Loucy (cell line): ENCODE data around the gene WASF2.

Experiments
- H2AFZ ChIP-seq: fragments of 200-600 bp; sonication (generic); 2 replicates; pipeline ENCODE4 v1.6.0; 2016; ENCODE audit warnings: antibody characterized with exemption, mild to moderate bottlenecking, low read length, moderate library complexity
- H3F3A ChIP-seq: fragments of 200-600 bp; 2 replicates; pipeline ENCODE4 v1.6.0; 2016; ENCODE audit warnings: antibody characterized with exemption, low read depth, mild to moderate bottlenecking
- H3K27me3 ChIP-seq: fragments of 200-600 bp; sonication (generic); 2 replicates; pipeline ENCODE4 v1.6.1; 2014; ENCODE audit warnings: low read length, mild to moderate bottlenecking; ENCODE audit not compliant: insufficient read depth, poor library complexity, severe bottlenecking
- H3K36me3 ChIP-seq: fragments of 200-600 bp; sonication (generic); 2 replicates; pipeline ENCODE4 v1.6.1; 2016; ENCODE audit warnings: low read length; ENCODE audit not compliant: insufficient read depth
- H3K4me1 ChIP-seq: fragments of 200-600 bp; sonication (generic); 2 replicates; pipeline ENCODE4 v1.5.1; 2014; ENCODE audit warnings: low read length, mild to moderate bottlenecking; ENCODE audit not compliant: insufficient read depth, poor library complexity, severe bottlenecking
- H3K4me2 ChIP-seq: fragments of 200-600 bp; sonication (generic); 2 replicates; pipeline ENCODE4 v1.6.0; 2014; ENCODE audit warnings: antibody characterized with exemption, low read length, low read depth, mild to moderate bottlenecking; ENCODE audit not compliant: poor library complexity, severe bottlenecking
- H3K4me3 ChIP-seq: fragments of 200-600 bp; sonication (generic); 2 replicates; pipeline ENCODE4 v1.5.1; 2014; ENCODE audit warnings: low read length, mild to moderate bottlenecking, mixed read lengths; ENCODE audit not compliant: poor library complexity, severe bottlenecking
- H3K79me2 ChIP-seq: fragments of 200-600 bp; sonication (generic); 2 replicates; pipeline ENCODE4 v1.6.1; 2014; ENCODE audit warnings: low read length; ENCODE audit not compliant: insufficient read depth
- H3K9ac ChIP-seq: fragments of 200-600 bp; sonication (generic); 2 replicates; pipeline ENCODE4 v1.6.0; 2014; ENCODE audit warnings: mild to moderate bottlenecking, low read depth, low read length, moderate library complexity; ENCODE audit not compliant: poor library complexity, severe bottlenecking
- H3K9me2 ChIP-seq: fragments of 200-600 bp; sonication (generic); replicated peaks from 2 replicates; pipeline ENCODE4 v1.6.1; 2016; ENCODE audit warnings: low read depth, low read length, mixed read lengths
- H3K9me3 ChIP-seq: fragments of 200-600 bp; sonication (generic); 2 replicates; pipeline ENCODE4 v1.6.1; 2014; ENCODE audit warnings: mild to moderate bottlenecking, antibody characterized with exemption, low read length, low read depth; ENCODE audit not compliant: insufficient read depth
- H4K20me1 ChIP-seq: fragments of 200-600 bp; sonication (generic); 2 replicates; pipeline ENCODE4 v1.6.0; 2014; ENCODE audit warnings: antibody characterized with exemption, low read length, mild to moderate bottlenecking; ENCODE audit not compliant: insufficient read depth, poor library complexity, severe bottlenecking
- CTCF ChIP-seq: fragments of 200-600 bp; sonication (generic); conservative IDR thresholded peaks from 2 replicates; pipeline ENCODE4 v1.5.1; 2014; ENCODE audit warnings: mild to moderate bottlenecking, antibody characterized with exemption, low read length
- EZH2phosphoT487 ChIP-seq: fragments of 200-600 bp; IDR thresholded peaks from 2 replicates; pipeline ENCODE4 v1.6.1; 2018; ENCODE audit warnings: antibody characterized with exemption, mild to moderate bottlenecking, moderate library complexity, borderline replicate concordance

WASF2 gene

GRCh38 chr1:27413004-27413403 lies 77.0 kb downstream of the WASF2 start:
- no peak for TF ChIP-seq CTCF
- TF ChIP-seq EZH2phosphoT487, result no peak
- H3F3A ChIP-seq, result no peaks in the 10 kb centered on the region
- H3K36me3 ChIP-seq, result peaks cover 94% of the 10 kb centered on the region
- no peak overlapping the region for H3K9ac ChIP-seq
- no peak overlapping the region for H3K4me3 ChIP-seq
- H3K9me3 ChIP-seq, result no peaks in the 10 kb centered on the region
- H3K4me1 ChIP-seq, result peaks cover 12% of the 10 kb centered on the region
- H2AFZ ChIP-seq, result no peak overlapping the region
- H4K20me1 ChIP-seq, result no peaks in the 10 kb centered on the region
- no peaks in the 10 kb centered on the region for H3K27me3 ChIP-seq
- no peak overlapping the region for H3K4me2 ChIP-seq
- no peaks in the 10 kb centered on the region for H3K79me2 ChIP-seq
- no peaks in the 10 kb centered on the region for H3K9me2 ChIP-seq

GRCh38 chr1:27412502-27412901 lies 77.5 kb downstream of the WASF2 start:
- Histone ChIP-seq H2AFZ (no peak overlapping the region), H3K36me3 (peaks cover 94% of the 10 kb centered on the region), H3K4me3 (no peak overlapping the region), H3K9me3 (no peaks in the 10 kb centered on the region), H3K4me2 (no peak overlapping the region), H3F3A (no peaks in the 10 kb centered on the region), H3K79me2 (no peaks in the 10 kb centered on the region), H3K9me2 (no peaks in the 10 kb centered on the region), H3K4me1 (peaks cover 12% of the 10 kb centered on the region), H4K20me1 (no peaks in the 10 kb centered on the region), H3K27me3 (no peaks in the 10 kb centered on the region), H3K9ac (no peak overlapping the region)
- no peak for TF ChIP-seq EZH2phosphoT487
- no peak for TF ChIP-seq CTCF

- Histone ChIP-seq H3K79me2 (no peaks in the 10 kb centered on the region), H3K27me3 (no peaks in the 10 kb centered on the region), H3K36me3 (peaks cover 85% of the 10 kb centered on the region), H3K4me2 (no peak overlapping the region), H3K9me2 (no peaks in the 10 kb centered on the region), H3K4me3 (no peak overlapping the region), H3K4me1 (peaks cover 2% of the 10 kb centered on the region), H3F3A (no peaks in the 10 kb centered on the region), H3K9ac (no peak overlapping the region), H2AFZ (no peak overlapping the region), H4K20me1 (no peaks in the 10 kb centered on the region), H3K9me3 (no peaks in the 10 kb centered on the region)
- no peak for TF ChIP-seq CTCF
- TF ChIP-seq EZH2phosphoT487, result no peak
Measured at GRCh38 chr1:27410709-27411108, 79.3 kb downstream of the WASF2 start.
